Endodermal cell (in vitro differentiated cells): ENCODE data around the gene ATXN1L. TPM values are rescaled to one million over a fixed set of nuclear protein-coding genes. Genes with fewer than 3 reads are reported as not detected.
"Not testable (repeated sequence)": the region's sequence is repeated elsewhere in the genome, so short reads cannot be mapped to it uniquely, and the experiment has no call there.

Experiments used
- DNase-seq: peaks from one replicate; pipeline ENCODE4 v3.0.0-alpha.2; 2017
- H3K27ac ChIP-seq: 2 replicates; pipeline ENCODE4 v1.5.1; 2013; ENCODE audit warnings: mild to moderate bottlenecking, low read depth, low read length, moderate library complexity
- H3K27me3 ChIP-seq: 2 replicates; pipeline ENCODE4 v1.6.1; 2013; ENCODE audit warnings: mild to moderate bottlenecking, low read length, moderate library complexity; ENCODE audit not compliant: insufficient read depth, control insufficient read depth, poor library complexity, severe bottlenecking
- H3K36me3 ChIP-seq: 2 replicates; pipeline ENCODE4 v1.7.0; 2013; ENCODE audit warnings: mild to moderate bottlenecking, low read length, moderate library complexity; ENCODE audit not compliant: control insufficient read depth, insufficient read depth
- H3K4me1 ChIP-seq: one replicate; pipeline ENCODE4 v1.7.0; 2013; ENCODE audit warnings: low read length; ENCODE audit not compliant: control insufficient read depth, insufficient read depth
- H3K4me3 ChIP-seq: 2 replicates; pipeline ENCODE4 v1.5.1; 2013; ENCODE audit warnings: mild to moderate bottlenecking, low read length, moderate library complexity
- H3K9ac ChIP-seq: 2 replicates; pipeline ENCODE4 v1.6.1; 2013; ENCODE audit warnings: mild to moderate bottlenecking, low read length, moderate library complexity; ENCODE audit not compliant: poor library complexity, severe bottlenecking; ENCODE audit errors: extremely low read depth
- H3K9me3 ChIP-seq: 2 replicates; pipeline ENCODE4 v1.6.1; 2013; ENCODE audit warnings: mild to moderate bottlenecking, low read length, moderate library complexity; ENCODE audit not compliant: control insufficient read depth
- H3K27ac Mint-ChIP-seq: 2 replicates; pipeline ENCODE4 v1.8.0; 2020; ENCODE audit warnings: mixed read lengths
- H3K27me3 Mint-ChIP-seq: 2 replicates; pipeline ENCODE4 v1.8.0; 2021; ENCODE audit warnings: mild to moderate bottlenecking, mixed read lengths; ENCODE audit not compliant: insufficient read depth
- H3K36me3 Mint-ChIP-seq: 2 replicates; pipeline ENCODE4 v1.8.0; 2020; ENCODE audit warnings: low read depth, mixed read lengths
- H3K4me1 Mint-ChIP-seq: 2 replicates; pipeline ENCODE4 v1.8.0; 2020; ENCODE audit warnings: mixed read lengths
- H3K4me3 Mint-ChIP-seq: 2 replicates; pipeline ENCODE4 v1.8.0; 2020; ENCODE audit warnings: mild to moderate bottlenecking, moderate library complexity, mixed read lengths
- H3K9me3 Mint-ChIP-seq: 2 replicates; pipeline ENCODE4 v1.8.0; 2020; ENCODE audit warnings: mild to moderate bottlenecking, mixed read lengths
- WGBS, 2 experiments: methylation state at CpG; one replicate each; pipeline versions ENCODE4 v1.1.5 to v1.1.7; 2013; ENCODE audit warnings: missing lambda C conversion rate in 2 of 2, mixed read lengths in 1 of 2; ENCODE audit not compliant: insufficient coverage in 1 of 2, insufficient read length in 1 of 2; 5-methylcytosine and 5-hydroxymethylcytosine counted together
- total RNA-seq, 2 donors: library from RNA; stranded (reverse); fragmentation: NEBNext Ultra II Directional in 1 of 2; extraction: Animal tissue kit (Norgen Biotek cat#: 25700) in 1 of 2; gene quantifications; 2 replicates in 1 of 2; 3 replicates in 1 of 2; pipeline ENCODE4 v1.2.1, GENCODE V29; 2021
- TF ChIP-seq, protein P1 (sequence below): fragments of 200-600 bp; sonication (generic); conservative IDR thresholded peaks from 2 replicates; pipeline ENCODE4 v1.5.0; 2021; ENCODE audit warnings: antibody characterized with exemption, mild to moderate bottlenecking

ATXN1L gene
- total RNA-seq, 2 donors from 2014 or later = 28.9 to 30.7 TPM

DNA sequence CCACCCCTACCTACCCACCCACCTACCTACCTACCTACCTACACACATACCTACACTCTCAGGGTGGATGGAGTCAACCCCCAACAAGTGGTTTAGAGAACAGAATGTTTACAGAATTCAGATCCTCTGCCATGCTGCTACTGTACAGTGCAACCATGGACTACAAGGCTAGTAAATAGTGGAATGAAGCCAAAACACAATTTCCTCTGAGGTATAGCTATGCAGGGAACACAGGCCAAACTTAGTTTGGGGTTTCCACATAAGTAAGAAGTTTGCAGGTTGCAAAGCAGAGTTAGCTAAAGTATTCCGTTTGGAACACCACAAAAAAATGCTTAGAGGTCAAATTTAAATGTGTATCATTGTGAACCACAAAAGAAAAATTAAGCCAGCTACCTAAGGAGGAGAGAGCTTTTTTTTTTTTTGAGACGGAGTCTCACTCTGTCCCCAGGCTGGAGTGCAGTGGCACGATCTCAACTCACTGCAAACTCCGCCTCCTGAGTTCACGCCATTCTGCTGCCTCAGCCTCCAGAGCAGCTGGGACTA, 34.4 kb upstream of the ATXN1L start:
- Histone ChIP-seq H3K27ac (no peak overlapping the region), H3K27me3 (no peaks in the 10 kb centered on the region), H3K9me3 (no peaks in the 10 kb centered on the region), H3K9ac (no peak overlapping the region), H3K36me3 (peaks cover 8% of the 10 kb centered on the region), H3K4me3 (no peak overlapping the region), H3K4me1 (no peaks in the 10 kb centered on the region)
- H3K36me3 Mint-ChIP-seq = no peaks in the 10 kb centered on the region
- peaks cover 9% of the 10 kb centered on the region for H3K4me1 Mint-ChIP-seq
- TF ChIP-seq, protein P1, sequence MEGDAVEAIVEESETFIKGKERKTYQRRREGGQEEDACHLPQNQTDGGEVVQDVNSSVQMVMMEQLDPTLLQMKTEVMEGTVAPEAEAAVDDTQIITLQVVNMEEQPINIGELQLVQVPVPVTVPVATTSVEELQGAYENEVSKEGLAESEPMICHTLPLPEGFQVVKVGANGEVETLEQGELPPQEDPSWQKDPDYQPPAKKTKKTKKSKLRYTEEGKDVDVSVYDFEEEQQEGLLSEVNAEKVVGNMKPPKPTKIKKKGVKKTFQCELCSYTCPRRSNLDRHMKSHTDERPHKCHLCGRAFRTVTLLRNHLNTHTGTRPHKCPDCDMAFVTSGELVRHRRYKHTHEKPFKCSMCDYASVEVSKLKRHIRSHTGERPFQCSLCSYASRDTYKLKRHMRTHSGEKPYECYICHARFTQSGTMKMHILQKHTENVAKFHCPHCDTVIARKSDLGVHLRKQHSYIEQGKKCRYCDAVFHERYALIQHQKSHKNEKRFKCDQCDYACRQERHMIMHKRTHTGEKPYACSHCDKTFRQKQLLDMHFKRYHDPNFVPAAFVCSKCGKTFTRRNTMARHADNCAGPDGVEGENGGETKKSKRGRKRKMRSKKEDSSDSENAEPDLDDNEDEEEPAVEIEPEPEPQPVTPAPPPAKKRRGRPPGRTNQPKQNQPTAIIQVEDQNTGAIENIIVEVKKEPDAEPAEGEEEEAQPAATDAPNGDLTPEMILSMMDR = no peak
- H3K27me3 Mint-ChIP-seq = no peaks in the 10 kb centered on the region
- H3K4me3 Mint-ChIP-seq = no peak overlapping the region
- no peak for DNase-seq
- no peaks in the 10 kb centered on the region for H3K9me3 Mint-ChIP-seq
- no peak overlapping the region for H3K27ac Mint-ChIP-seq
- 80 to 93% methylated on average over 1 to 5 of the region's 5 CpGs for WGBS, 2 experiments

DNA sequence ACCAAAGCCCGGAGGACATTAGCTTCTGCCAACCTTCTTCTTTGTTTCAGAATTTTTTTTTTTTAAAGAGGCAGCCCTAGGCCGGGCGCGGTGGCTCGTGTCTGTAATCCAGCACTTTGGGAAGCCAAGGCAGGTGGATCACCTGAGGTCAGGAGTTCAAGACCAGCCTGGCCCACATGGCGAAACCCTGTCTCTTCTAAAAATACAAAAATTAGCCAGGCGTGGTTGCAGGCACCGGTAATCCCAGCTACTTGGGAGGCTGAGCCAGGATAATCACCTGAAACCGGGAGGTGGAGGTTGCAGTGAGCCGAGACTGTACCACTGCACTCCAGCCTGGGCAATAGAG, 28.6 kb upstream of the ATXN1L start:
- H3K27ac Mint-ChIP-seq, H3K9me3 ChIP-seq, H3K36me3 Mint-ChIP-seq, H3K36me3 ChIP-seq, H3K4me1 Mint-ChIP-seq, H3K9me3 Mint-ChIP-seq, H3K4me3 ChIP-seq, H3K4me1 ChIP-seq, H3K27me3 ChIP-seq, DNase-seq, H3K27me3 Mint-ChIP-seq, H3K9ac ChIP-seq, H3K4me3 Mint-ChIP-seq, H3K27ac ChIP-seq: not testable (repeated sequence)
- WGBS, 2 experiments = 91 to 98% methylated on average over 7 to 10 of the region's 10 CpGs

DNA sequence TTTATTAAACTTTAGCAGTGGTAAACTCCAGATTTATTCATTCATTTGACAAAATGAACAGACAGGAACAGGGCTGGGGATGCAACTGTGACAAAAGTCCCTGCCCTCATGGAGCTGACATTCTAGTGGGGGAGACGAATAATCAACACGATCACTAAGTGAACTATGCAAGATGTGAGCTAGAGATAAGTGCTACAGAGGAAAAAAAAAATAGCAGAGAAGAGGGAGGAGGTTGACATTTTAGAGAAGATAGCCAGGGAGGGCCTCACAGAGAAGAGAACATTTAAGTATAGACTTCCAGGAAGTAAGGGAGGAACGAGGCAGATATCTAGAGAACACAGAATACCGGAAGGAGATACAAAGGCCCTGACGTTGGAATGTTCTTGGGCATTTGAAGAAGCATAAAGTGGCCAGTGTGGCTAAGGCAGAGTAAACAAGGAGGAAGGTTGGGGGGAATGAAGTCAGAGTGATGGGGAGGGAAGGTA, 19.2 kb upstream of the ATXN1L start:
- Histone ChIP-seq H3K27ac (no peak overlapping the region), H3K9ac (no peak overlapping the region), H3K27me3 (peaks cover 10% of the 10 kb centered on the region), H3K4me1 (no peaks in the 10 kb centered on the region), H3K36me3 (no peaks in the 10 kb centered on the region), H3K9me3 (no peaks in the 10 kb centered on the region), H3K4me3 (no peak overlapping the region)
- H3K4me3 Mint-ChIP-seq = no peak overlapping the region
- no peaks in the 10 kb centered on the region for H3K4me1 Mint-ChIP-seq
- H3K36me3 Mint-ChIP-seq = no peaks in the 10 kb centered on the region
- no peak overlapping the region for H3K27ac Mint-ChIP-seq
- peaks cover 10% of the 10 kb centered on the region for H3K27me3 Mint-ChIP-seq
- no peak for DNase-seq
- H3K9me3 Mint-ChIP-seq = no peaks in the 10 kb centered on the region
- WGBS, 2 experiments = 76 to 92% methylated on average over 5 of the region's 5 CpGs
- TF ChIP-seq, protein P1 = no peak

DNA sequence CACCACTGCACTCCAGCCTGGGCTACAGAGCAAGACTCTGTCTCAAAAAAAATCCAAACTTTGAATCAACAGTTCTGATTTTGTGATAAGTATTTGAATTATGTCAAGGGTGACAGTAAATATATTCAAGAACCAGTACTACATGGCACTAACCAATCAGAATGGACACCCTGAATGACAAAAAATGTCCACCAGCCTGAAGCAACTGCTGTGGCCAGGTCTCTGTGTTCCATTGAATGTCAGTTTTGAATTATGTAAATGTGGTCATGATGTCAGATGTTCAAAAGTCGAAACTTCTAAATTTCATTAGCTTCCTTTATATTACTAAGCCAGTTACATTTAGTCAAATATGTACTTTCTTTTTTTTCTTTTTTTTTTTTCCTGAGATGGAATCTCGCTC, 15.4 kb upstream of the ATXN1L start:
- DNase-seq = no peak
- H3K36me3 ChIP-seq = no peaks in the 10 kb centered on the region
- H3K4me3 Mint-ChIP-seq = no peak overlapping the region
- H3K27ac Mint-ChIP-seq = no peak overlapping the region
- H3K9me3 Mint-ChIP-seq = no peaks in the 10 kb centered on the region
- TF ChIP-seq, protein P1 = no peak
- H3K4me1 ChIP-seq = no peaks in the 10 kb centered on the region
- H3K9ac ChIP-seq = no peak overlapping the region
- peaks cover 13% of the 10 kb centered on the region for H3K27me3 Mint-ChIP-seq
- no peak overlapping the region for H3K27ac ChIP-seq
- no peaks in the 10 kb centered on the region for H3K9me3 ChIP-seq
- peaks cover 10% of the 10 kb centered on the region for H3K27me3 ChIP-seq
- H3K36me3 Mint-ChIP-seq = no peaks in the 10 kb centered on the region
- 83% methylated on average over 2 of the region's 2 CpGs; no CpG with 5 or more reads in 1 of the 2 experiments for WGBS, 2 experiments
- no peaks in the 10 kb centered on the region for H3K4me1 Mint-ChIP-seq
- H3K4me3 ChIP-seq = no peak overlapping the region

DNA sequence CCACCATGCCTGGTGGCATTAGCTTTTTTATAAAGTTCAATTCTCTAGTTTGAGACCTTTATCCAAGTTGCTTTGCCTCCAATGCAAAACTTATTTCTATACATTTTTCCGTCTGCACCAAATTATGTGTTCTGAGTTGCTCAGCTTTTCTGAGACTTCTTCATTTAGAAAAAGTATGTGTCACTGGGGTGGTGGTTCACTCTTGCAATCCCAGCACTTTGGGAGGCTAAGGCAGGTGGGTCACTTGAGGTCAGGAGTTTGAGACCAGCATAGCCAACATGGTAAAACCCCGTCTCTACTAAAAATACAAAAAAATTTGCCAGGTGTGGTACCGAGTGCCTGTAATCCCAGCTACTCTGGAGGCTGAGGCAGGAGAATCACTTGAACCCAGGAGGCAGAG, 14.1 kb upstream of the ATXN1L start:
- H3K36me3 Mint-ChIP-seq, DNase-seq, H3K9me3 Mint-ChIP-seq, H3K9ac ChIP-seq, H3K27ac ChIP-seq, H3K36me3 ChIP-seq, H3K4me3 Mint-ChIP-seq, H3K4me3 ChIP-seq, H3K4me1 ChIP-seq, H3K4me1 Mint-ChIP-seq, H3K27ac Mint-ChIP-seq, H3K9me3 ChIP-seq: not testable (repeated sequence)
- H3K27me3 Mint-ChIP-seq = peaks cover 13% of the 10 kb centered on the region
- WGBS, 2 experiments = 94 to 95% methylated on average over 3 of the region's 3 CpGs
- H3K27me3 ChIP-seq = peaks cover 10% of the 10 kb centered on the region
